ENCODE results near the gene ANKIB1. TPM values are rescaled to one million over a fixed set of nuclear protein-coding genes. Genes with fewer than 3 reads are reported as not detected.

Gene ANKIB1
- total and polyA plus RNA-seq, 2 experiments from 2014 or later: 12.6 to 43.1 TPM

- no peak overlapping the region for H3K9ac ChIP-seq
- in situ Hi-C loops (cut with MboI): no loop called here
- no peak overlapping the region for H3K27ac ChIP-seq
- no peak overlapping the region for H3K4me2 ChIP-seq (ENCODE audit: unreplicated experiment)
- no peaks in the 10 kb centered on the region for H3F3A ChIP-seq (ENCODE audit: insufficient read depth)
- no peaks in the 10 kb centered on the region for H3K9me2 ChIP-seq (ENCODE audit: insufficient read depth)
- WGBS, 2 experiments (ENCODE audit: low coverage in 1 of 2, low lambda C conversion rate in 2 of 2, missing lambda C conversion rate in 2 of 2): 72 to 79% methylated on average over 2 of the region's 2 CpGs
- DNase-seq: no peak
- H3K4me1 ChIP-seq (ENCODE audit: insufficient read depth): no peaks in the 10 kb centered on the region
- TF ChIP-seq EZH2phosphoT487 (IDR thresholded peaks at IDR 0.05; ENCODE audit: insufficient read depth, low read depth): no peak
- TF ChIP-seq EZH2 (IDR thresholded peaks at IDR 0.05; ENCODE audit: insufficient read depth, poor library complexity, severe bottlenecking): no peak
- no peaks in the 10 kb centered on the region for H3K9me3 ChIP-seq (ENCODE audit: low read depth)
- no peaks in the 10 kb centered on the region for H4K20me1 ChIP-seq (ENCODE audit: insufficient read depth)
- peaks cover 78% of the 10 kb centered on the region for H3K36me3 ChIP-seq (ENCODE audit: low read depth)
- H2AFZ ChIP-seq: no peak overlapping the region
- no peak overlapping the region for H3K4me3 ChIP-seq
- no peaks in the 10 kb centered on the region for H3K27me3 ChIP-seq (replicated peaks; ENCODE audit: insufficient read depth)
- no peaks in the 10 kb centered on the region for H3K79me2 ChIP-seq (ENCODE audit: insufficient read depth)
Observed at GRCh38 chr7:92230547-92230946, 15.2 kb upstream of the ANKIB1 start.

- Histone ChIP-seq H3K79me2 (ENCODE audit: insufficient read depth) (peaks cover 69% of the 10 kb centered on the region), H3K9ac (no peak overlapping the region), H3K27me3 (replicated peaks; ENCODE audit: insufficient read depth) (no peaks in the 10 kb centered on the region), H4K20me1 (ENCODE audit: insufficient read depth) (no peaks in the 10 kb centered on the region), H3K9me3 (ENCODE audit: low read depth) (no peaks in the 10 kb centered on the region), H3K27ac (no peak overlapping the region), H2AFZ (no peak overlapping the region), H3K4me1 (ENCODE audit: insufficient read depth) (peaks cover 19% of the 10 kb centered on the region), H3K36me3 (ENCODE audit: low read depth) (peaks cover 34% of the 10 kb centered on the region), H3K4me2 (ENCODE audit: unreplicated experiment) (no peak overlapping the region), H3F3A (ENCODE audit: insufficient read depth) (no peaks in the 10 kb centered on the region), H3K4me3 (no peak overlapping the region), H3K9me2 (ENCODE audit: insufficient read depth) (no peaks in the 10 kb centered on the region)
- in situ Hi-C loops (cut with MboI): no loop called here
- peak; percentile 37 for DNase-seq
- TF ChIP-seq EZH2 (IDR thresholded peaks at IDR 0.05; ENCODE audit: insufficient read depth, poor library complexity, severe bottlenecking): no peak
- TF ChIP-seq EZH2phosphoT487 (IDR thresholded peaks at IDR 0.05; ENCODE audit: insufficient read depth, low read depth): no peak
- 90 to 92% methylated on average over 6 of the region's 6 CpGs for WGBS, 2 experiments (ENCODE audit: low coverage in 1 of 2, low lambda C conversion rate in 2 of 2, missing lambda C conversion rate in 2 of 2)
Observed at GRCh38 chr7:92242972-92243371, 2.8 kb upstream of the ANKIB1 start.

GRCh38 chr7:92244808-92245486 is 827 bp upstream of the ANKIB1 start:
- peak overlapping the region; percentile 95 for H3K4me2 ChIP-seq (ENCODE audit: unreplicated experiment)
- H3K4me1 ChIP-seq (ENCODE audit: insufficient read depth): peaks cover 25% of the 10 kb centered on the region
- H4K20me1 ChIP-seq (ENCODE audit: insufficient read depth): no peaks in the 10 kb centered on the region
- no peaks in the 10 kb centered on the region for H3F3A ChIP-seq (ENCODE audit: insufficient read depth)
- H3K79me2 ChIP-seq (ENCODE audit: insufficient read depth): peaks cover 89% of the 10 kb centered on the region
- in situ Hi-C loops (cut with MboI): no loop called here
- TF ChIP-seq EZH2phosphoT487 (IDR thresholded peaks at IDR 0.05; ENCODE audit: insufficient read depth, low read depth) (no peak), EZH2 (IDR thresholded peaks at IDR 0.05; ENCODE audit: insufficient read depth, poor library complexity, severe bottlenecking) (no peak)
- peaks cover 18% of the 10 kb centered on the region for H3K36me3 ChIP-seq (ENCODE audit: low read depth)
- peak overlapping the region; percentile 91 for H3K4me3 ChIP-seq
- no peaks in the 10 kb centered on the region for H3K27me3 ChIP-seq (replicated peaks; ENCODE audit: insufficient read depth)
- no peaks in the 10 kb centered on the region for H3K9me3 ChIP-seq (ENCODE audit: low read depth)
- DNase-seq: peak; percentile 65
- WGBS, 2 experiments (ENCODE audit: low coverage in 1 of 2, low lambda C conversion rate in 2 of 2, missing lambda C conversion rate in 2 of 2): 1 to 2% methylated on average over 11 of the region's 11 CpGs
- peak overlapping the region; percentile 81 for H3K27ac ChIP-seq
- H3K9ac ChIP-seq: peak overlapping the region; percentile 92
- H2AFZ ChIP-seq: peak overlapping the region; percentile 92
- no peaks in the 10 kb centered on the region for H3K9me2 ChIP-seq (ENCODE audit: insufficient read depth)

GRCh38 chr7:92246360-92247101 is 757 bp downstream of the ANKIB1 start:
- peaks cover 6% of the 10 kb centered on the region; the same call in 1 of the 2 replicates for H3K36me3 ChIP-seq (ENCODE audit: low read depth)
- in situ Hi-C loops (cut with MboI): no loop called here
- H3K4me2 ChIP-seq (ENCODE audit: unreplicated experiment): peak overlapping the region; percentile 83
- peaks cover 9% of the 10 kb centered on the region; the same call in 1 of the 2 replicates for H3F3A ChIP-seq (ENCODE audit: insufficient read depth)
- peak overlapping the region; percentile 91 for H3K4me3 ChIP-seq
- H3K27ac ChIP-seq: peak overlapping the region; percentile 81
- H3K79me2 ChIP-seq (ENCODE audit: insufficient read depth): peaks cover 97% of the 10 kb centered on the region
- peaks cover 25% of the 10 kb centered on the region for H3K4me1 ChIP-seq (ENCODE audit: insufficient read depth)
- WGBS, 2 experiments (ENCODE audit: low coverage in 1 of 2, low lambda C conversion rate in 2 of 2, missing lambda C conversion rate in 2 of 2): 0 to 1% methylated on average over 27 to 32 of the region's 35 CpGs
- TF ChIP-seq EZH2phosphoT487 (IDR thresholded peaks at IDR 0.05; ENCODE audit: insufficient read depth, low read depth): no peak
- no peak for TF ChIP-seq EZH2 (IDR thresholded peaks at IDR 0.05; ENCODE audit: insufficient read depth, poor library complexity, severe bottlenecking)
- H3K9me3 ChIP-seq (ENCODE audit: low read depth): no peaks in the 10 kb centered on the region
- DNase-seq: peak; percentile 61
- no peaks in the 10 kb centered on the region for H3K27me3 ChIP-seq (replicated peaks; ENCODE audit: insufficient read depth)
- peak overlapping the region; percentile 92 for H2AFZ ChIP-seq
- H3K9me2 ChIP-seq (ENCODE audit: insufficient read depth): no peaks in the 10 kb centered on the region
- peak overlapping the region; percentile 92 for H3K9ac ChIP-seq
- 0 out of 2 replicates have a peak, but pooled peaks cover 5% of the 10 kb centered on the region for H4K20me1 ChIP-seq (ENCODE audit: insufficient read depth)
